Measurements from ENCODE around the gene RPL13.

RPL13 gene

DNA sequence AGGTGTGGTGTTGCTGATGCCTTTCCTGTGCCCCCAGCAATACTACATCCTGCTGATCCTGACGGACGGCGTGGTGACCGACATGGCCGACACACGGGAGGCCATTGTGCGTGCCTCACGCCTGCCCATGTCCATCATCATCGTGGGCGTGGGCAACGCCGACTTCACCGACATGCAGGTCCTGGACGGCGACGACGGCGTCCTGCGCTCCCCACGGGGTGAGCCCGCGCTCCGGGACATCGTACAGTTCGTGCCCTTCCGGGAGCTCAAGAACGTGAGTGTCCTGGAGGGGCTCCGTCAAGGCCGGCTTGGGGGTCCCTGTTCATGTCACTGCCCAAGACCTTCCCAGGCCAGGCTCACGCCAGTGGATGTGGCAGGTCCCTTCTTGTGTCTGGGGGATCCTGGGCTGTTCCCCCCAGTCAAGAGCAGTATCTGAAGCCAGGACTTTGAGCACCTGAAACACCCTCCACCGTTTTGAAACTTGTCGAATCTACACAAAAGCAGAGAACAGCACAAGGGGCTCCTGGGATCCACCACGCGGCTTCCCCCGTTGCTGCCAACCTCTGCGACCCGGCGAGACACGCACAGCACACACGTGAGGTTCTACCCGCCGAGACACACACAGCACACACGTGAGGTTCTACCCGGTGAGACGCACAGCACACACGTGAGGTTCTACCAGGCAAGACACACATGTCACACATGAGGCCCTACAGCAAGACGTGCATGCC is 35.0 kb downstream of the RPL13 start:
- in situ Hi-C loops (cut with HindIII; ENCODE audit: low sequenced_read_pairs): no loop called here

DNA sequence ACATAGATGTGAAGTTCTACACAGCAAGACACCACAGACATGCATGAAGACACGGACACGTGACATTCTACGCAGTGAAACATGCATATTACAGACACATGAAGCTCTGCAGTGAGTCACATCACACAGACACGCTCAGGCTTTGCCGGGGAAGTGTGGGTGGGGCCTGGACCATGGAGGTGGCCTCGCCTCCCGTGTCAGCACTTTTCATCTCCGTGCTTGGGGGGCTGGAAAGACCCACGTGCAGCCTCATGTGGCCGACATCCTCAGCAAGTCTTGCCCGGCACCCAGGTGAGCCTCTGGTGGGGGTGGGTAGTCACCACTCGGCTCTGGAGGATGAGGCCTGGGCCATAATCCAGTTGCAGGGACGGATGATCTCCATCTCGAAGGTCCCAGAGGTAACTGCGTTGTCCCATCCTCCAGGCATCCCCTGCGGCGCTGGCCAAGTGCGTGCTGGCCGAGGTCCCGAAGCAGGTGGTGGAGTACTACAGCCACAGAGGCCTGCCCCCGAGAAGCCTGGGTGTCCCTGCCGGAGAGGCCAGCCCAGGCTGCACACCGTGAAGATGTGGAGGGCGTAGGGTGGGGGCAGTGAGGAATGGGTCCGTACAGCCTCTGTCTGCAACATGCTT is 35.7 kb downstream of the RPL13 start:
- in situ Hi-C loops (cut with HindIII; ENCODE audit: low sequenced_read_pairs): no loop called here

- in situ Hi-C loops (cut with HindIII; ENCODE audit: low sequenced_read_pairs): no loop called here
Measured at GRCh38 chr16:89596957-89597649, 36.6 kb downstream of the RPL13 start.

DNA sequence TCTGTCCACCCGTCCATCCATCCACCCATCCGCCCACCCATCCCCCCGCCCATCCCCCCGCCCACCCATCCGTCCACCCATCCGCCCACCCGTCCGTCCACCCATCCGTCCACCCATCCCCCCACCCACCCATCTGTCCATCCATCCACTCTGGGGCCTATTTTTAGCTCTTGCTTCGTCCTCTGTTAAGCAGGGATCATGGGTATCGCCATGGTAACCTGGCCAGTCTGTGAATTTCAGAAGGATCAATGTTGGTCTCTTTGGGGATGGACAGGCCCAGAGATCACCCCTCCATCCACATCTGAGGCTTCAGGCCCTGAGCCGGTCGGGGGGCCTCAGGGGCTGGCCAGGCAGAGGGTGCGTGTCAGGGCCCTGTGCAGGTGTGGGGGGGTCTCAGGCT is 37.7 kb downstream of the RPL13 start:
- in situ Hi-C loops (cut with HindIII; ENCODE audit: low sequenced_read_pairs): no loop called here

DNA sequence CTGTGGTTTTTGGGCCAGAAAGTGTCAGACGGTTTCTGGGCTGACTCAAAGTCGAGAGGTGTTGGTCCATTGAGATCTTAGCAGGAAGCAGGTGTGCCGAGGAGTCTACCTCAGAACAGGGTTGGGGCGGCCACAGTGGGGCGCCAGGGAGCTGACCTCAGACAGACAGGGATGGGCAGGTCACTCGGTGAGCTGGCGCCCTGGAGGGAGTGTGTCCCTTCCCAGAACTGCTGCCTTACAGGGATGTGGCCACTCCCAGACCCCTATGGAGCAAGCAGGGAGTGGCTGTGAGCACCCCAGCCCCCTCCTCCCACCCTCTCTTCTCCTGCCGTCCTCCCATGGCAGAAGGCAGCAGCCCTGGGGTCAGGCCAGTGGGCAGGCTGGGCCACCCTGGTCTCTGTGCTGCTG is 39.0 kb downstream of the RPL13 start:
- in situ Hi-C loops (cut with HindIII; ENCODE audit: low sequenced_read_pairs): no loop called here

DNA sequence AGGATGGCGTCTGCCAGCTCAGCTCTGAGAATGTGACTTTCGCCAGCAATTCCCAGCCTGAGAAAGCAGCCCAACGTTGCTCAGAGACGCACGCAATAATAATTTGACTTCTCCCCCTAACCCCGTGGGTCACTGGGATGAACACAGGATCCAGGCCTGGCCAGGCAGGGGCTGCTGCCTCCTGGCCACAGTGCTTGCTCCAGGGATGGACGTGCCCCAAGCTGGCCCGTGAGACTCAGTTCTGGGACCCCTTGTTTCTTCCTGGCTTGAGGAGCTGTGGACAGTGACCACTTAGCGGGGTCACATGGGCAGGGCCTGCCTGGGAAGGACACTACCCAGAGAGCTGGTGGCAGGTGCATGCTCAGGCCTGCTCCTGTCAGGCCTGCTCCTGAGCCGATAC is 39.4 kb downstream of the RPL13 start:
- in situ Hi-C loops (cut with HindIII; ENCODE audit: low sequenced_read_pairs): no loop called here

DNA sequence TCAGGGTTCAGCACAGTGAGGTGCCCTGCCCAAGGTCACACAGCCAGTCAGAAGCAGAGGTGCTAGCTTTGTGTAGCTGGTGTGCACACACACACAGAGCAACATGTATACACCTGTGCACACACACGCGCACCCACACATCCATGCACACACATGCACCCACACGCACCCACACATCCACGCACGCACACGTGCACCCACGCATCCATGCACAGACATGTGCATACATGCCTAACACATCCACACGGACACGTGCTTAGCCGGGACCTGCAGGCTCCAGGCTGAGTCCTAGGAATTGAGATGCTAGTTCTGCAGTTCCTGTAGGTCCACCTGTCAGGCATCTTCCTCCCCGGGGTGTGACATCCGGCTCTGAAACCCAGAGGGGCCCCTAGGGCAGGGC is 39.9 kb downstream of the RPL13 start:
- in situ Hi-C loops (cut with HindIII; ENCODE audit: low sequenced_read_pairs): no loop called here

GRCh38 chr16:89600956-89601355 is 40.5 kb downstream of the RPL13 start:
- in situ Hi-C loops (cut with HindIII; ENCODE audit: low sequenced_read_pairs): no loop called here

DNA sequence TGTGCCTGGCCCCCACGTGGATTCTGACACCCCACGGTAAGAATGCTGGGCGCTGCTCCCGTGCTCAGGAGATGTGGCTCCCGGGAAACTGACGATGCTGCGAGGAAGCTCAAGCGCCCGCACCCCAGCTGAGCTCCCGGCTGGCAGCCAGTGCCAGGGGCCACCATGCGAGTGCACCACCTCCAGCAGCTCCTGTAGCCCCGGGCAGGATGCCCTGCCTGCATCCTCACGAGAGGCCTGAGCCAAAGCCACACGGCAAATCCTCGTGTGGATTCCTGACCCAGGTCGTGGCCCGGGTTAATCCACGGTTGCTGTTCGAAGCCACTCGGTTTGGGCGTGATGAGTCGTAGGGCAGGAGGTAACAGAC is 41.4 kb downstream of the RPL13 start:
- in situ Hi-C loops (cut with HindIII; ENCODE audit: low sequenced_read_pairs): no loop called here

- in situ Hi-C loops (cut with HindIII; ENCODE audit: low sequenced_read_pairs): no loop called here
Measured at GRCh38 chr16:89602273-89602951, 41.9 kb downstream of the RPL13 start.

DNA sequence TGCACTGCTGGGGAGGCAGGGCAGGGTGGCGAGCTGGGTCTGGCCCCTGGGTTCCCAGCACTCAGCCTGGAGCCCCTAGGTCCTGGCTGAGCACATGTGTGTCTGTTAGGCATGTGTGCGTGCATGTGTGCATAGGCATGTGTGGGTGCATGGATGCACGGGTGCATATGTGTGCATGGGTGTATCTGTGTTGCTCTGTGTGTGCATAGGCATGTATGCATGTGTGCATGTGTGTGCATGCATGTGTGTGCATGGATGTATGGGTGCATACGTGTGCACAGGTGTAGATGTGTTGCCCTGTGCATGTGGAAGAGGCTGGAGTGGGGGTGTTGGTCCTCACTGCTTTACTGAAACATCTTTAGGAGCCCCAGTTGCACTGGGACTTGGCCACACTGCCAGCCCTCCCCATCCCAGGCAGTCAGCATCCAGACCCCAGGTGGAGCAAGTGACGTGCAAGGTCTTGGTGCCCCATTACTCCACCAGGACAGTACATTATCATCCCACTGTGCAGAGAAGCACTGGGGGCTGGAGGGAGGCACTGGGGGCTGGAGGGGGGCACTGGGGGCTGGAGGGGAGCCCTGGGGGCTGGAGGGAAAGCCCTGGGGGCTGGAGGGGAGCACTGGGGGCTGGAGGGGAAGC is 42.6 kb downstream of the RPL13 start:
- in situ Hi-C loops (cut with HindIII; ENCODE audit: low sequenced_read_pairs): no loop called here

GRCh38 chr16:89604764-89605163 is 44.3 kb downstream of the RPL13 start:
- in situ Hi-C loops (cut with HindIII; ENCODE audit: low sequenced_read_pairs): no loop called here

GRCh38 chr16:89605186-89605970 is 44.9 kb downstream of the RPL13 start:
- in situ Hi-C loops (cut with HindIII; ENCODE audit: low sequenced_read_pairs): no loop called here

DNA sequence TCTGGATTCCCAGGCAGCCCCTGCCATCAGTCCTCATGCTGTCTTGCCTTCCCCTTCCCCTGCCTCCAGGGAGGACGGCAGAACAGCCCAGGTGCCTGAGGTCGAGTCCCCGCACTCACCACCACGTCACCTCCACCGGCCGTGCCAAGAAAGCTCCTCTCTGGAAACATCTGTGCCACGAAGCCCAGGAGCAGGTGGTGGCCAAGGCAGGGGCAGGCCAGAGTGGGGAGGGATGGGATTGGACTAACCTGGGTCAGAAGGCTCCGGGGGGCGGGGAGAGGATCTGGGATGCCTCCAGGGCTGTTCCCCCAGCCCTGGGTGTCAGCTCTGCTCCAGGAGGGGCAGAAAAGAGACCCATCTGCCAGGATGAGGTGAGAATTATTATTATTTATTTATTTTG is 45.5 kb downstream of the RPL13 start:
- in situ Hi-C loops (cut with HindIII; ENCODE audit: low sequenced_read_pairs): no loop called here

GRCh38 chr16:89607453-89607852 is 47.0 kb downstream of the RPL13 start:
- in situ Hi-C loops (cut with HindIII; ENCODE audit: low sequenced_read_pairs): no loop called here

DNA sequence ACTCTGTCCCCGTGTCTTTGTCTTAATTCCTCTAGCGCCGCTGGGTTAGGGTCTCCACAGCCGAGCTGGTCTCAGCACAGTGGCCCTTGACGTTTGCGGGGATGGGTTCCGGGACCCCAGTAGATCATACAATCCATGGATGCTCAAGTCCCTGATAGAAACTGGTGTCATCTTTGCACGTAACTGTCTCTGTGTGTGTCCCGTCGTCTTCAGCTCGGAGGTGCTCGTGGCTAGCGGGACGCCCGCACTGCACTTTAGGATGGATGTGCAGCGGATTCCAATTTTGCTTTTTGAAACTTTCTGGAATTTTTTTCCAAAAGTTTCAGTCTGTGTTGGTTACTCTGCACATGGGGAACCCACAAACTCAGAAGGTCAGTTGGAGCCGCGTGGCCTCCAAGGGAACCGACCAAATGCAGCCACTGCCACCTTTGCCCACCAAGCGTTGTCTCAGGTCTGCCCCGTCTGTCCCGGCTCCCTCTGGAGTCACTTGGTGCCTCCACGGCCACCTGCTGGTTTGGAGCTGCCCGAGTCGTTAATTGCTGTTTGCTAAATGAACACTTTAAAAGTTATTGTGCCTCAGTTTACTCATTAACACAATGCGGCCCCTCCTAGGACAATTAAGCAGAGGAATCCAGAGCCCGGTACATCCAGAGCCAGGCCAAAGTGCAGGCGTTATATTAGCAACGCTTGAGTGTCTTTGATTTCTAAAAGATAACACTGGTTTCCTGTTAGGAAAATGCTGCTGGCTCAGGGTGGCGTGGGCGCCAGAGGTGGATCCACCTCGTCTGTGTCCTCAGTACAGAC is 47.7 kb downstream of the RPL13 start:
- in situ Hi-C loops (cut with HindIII; ENCODE audit: low sequenced_read_pairs): no loop called here

DNA sequence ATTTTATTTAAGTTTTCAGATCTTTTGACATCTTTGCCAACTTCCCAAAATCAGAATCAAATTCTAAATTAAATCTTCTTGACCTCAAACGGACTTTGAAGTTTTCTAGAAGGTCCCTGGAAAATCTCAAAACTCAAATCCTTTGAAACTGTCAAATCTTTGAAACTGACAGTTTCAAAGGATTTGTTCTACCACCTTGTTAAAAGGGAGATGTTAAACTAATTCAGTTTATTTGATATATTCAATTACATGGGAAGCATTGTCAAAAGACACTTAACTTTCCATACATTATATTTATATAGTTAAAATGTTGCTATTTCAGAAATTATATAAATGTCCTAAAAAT is 49.6 kb downstream of the RPL13 start:
- in situ Hi-C loops (cut with HindIII; ENCODE audit: low sequenced_read_pairs): no loop called here

DNA sequence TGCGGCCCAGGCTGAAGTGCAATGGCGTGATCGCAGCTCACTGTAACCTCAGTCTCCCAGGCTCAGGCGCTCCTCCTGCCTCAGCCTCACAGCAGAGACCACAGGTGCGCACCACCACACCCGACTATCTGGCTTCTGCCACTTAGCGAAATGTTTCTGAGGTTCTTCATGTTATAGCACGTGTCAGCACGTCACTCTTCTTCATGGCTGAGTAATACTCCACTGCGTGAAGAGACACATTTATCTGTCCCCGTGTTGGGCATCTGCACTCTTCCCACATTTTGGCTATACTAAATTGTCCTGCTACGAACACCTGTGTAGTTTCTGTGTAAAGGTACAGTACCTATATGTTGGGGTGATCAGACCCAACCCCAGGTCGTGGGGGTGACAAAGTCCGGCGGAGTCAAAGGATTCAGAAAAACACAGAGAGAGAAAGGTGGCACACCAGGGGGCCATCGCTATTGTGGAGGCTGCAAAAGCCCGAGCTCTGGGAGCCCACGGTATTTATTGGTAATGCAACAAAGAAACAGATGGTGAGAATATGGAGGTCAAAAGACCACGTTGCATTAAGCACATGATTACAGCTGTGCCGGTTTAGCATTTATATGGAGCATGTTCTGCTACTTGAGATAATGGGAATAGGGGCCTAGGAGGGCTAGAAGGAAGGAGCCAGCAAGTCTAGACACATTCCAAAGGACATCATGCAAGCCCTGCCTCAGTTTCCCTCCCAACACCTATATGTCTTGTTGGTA is 52.1 kb downstream of the RPL13 start:
- in situ Hi-C loops (cut with HindIII; ENCODE audit: low sequenced_read_pairs): no loop called here

Measured in endothelial cell of hepatic sinusoid (primary cell).